Measurements from ENCODE around the gene MLANA.

MLANA gene

DNA sequence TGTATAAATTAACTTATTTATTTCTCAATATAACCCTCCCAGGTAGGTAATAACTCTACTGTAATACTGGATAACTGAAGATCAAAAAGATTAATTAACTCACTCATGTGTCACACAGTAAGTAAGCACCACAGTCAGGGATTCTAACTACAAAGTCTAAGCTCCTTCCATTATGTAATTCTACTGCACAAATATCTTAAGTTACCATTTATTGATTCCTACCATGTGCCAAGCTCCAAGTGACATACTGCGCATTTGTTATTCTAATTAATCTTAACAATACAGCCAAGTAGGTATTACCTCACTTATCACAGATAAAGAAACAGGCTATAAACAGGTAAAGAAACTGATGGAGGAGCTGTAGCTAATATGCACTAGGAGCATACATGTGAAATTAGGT is 66.5 kb downstream of the MLANA start:
- Histone ChIP-seq H3K9me3 (ENCODE audit: control insufficient read depth in 2 of 2, low read length in 2 of 2) (no peaks in the 10 kb centered on the region), H3K9ac (ENCODE audit: low read length in 2 of 2) (no peak overlapping the region), H3K4me1 (ENCODE audit: control insufficient read depth, insufficient read depth, low read length) (no peaks in the 10 kb centered on the region)

DNA sequence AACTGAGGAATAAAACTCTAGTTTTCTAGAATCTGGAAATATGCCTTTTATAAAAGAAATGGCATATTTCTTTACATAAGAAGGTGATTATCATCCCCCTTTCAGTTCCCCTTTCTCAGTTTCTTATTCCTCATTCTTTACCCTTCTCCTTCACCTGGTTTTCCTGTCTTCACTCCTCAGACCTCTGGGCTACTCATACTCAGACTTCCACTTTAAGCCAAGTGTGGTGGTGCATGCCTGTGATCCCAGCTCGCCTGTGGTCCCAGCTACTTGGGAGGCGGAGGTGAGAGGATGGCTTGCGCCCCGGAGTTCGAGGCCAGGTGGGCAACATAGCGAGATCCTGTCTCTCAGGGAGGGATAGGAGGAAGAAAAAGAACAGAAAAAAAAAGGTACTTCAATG is 67.6 kb downstream of the MLANA start:
- Histone ChIP-seq H3K9ac (ENCODE audit: low read length in 2 of 2) (no peak overlapping the region), H3K27ac (ENCODE audit: low read length) (no peak overlapping the region)

More for the DNA sequence above, 66.5 kb downstream of the MLANA start:
- no peaks in the 10 kb centered on the region for H3K27me3 ChIP-seq (ENCODE audit: control insufficient read depth in 1 of 2, insufficient read depth in 2 of 2, low read length in 2 of 2)
- no peak overlapping the region for H3K27ac ChIP-seq (ENCODE audit: low read length)
- no peak overlapping the region for H3K4me3 ChIP-seq (ENCODE audit: low read length in 2 of 2)
- no peaks in the 10 kb centered on the region for H3K36me3 ChIP-seq (ENCODE audit: control insufficient read depth in 2 of 2, insufficient read depth in 2 of 2, low read length in 2 of 2)

More for the DNA sequence above, 67.6 kb downstream of the MLANA start:
- no peaks in the 10 kb centered on the region for H3K36me3 ChIP-seq (ENCODE audit: control insufficient read depth in 2 of 2, insufficient read depth in 2 of 2, low read length in 2 of 2)
- H3K4me3 ChIP-seq (ENCODE audit: low read length in 2 of 2) = no peak overlapping the region
- H3K4me1 ChIP-seq (ENCODE audit: control insufficient read depth, insufficient read depth, low read length) = no peaks in the 10 kb centered on the region
- H3K9me3 ChIP-seq (ENCODE audit: control insufficient read depth in 2 of 2, low read length in 2 of 2) = no peaks in the 10 kb centered on the region
- H3K27me3 ChIP-seq (ENCODE audit: control insufficient read depth in 1 of 2, insufficient read depth in 2 of 2, low read length in 2 of 2) = no peaks in the 10 kb centered on the region

Data from stomach smooth muscle (tissue), 2 donors.